ENCODE results near the gene TALDO1. TPM values are rescaled to one million over a fixed set of nuclear protein-coding genes. Genes with fewer than 3 reads are reported as not detected.

Gene TALDO1
- total RNA-seq, 1 experiment from 2014 or later = 173 TPM

DNA sequence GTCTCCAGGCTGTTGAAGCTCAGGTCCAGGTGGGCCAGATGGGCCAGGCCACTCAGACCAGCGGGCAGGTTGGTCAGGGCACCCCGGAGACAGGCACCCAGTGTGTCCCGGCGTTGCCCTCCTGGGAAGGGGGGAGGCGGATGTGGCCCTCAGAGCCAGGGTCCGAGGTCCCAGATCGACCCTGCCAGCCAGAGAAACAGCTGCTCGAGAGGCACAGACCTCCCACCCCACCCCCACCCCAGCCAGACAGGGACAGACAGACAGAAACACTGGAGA lies 56.1 kb downstream of the TALDO1 start:
- no peaks in the 10 kb centered on the region for H3K9me3 ChIP-seq (ENCODE audit: low read depth, low read length, poor library complexity, severe bottlenecking)
- no peaks in the 10 kb centered on the region for H3K4me1 ChIP-seq (ENCODE audit: insufficient read depth, low read length, poor library complexity, severe bottlenecking)
- intact Hi-C loops (cut with micrococcal nuclease; ENCODE audit: unreplicated experiment) = no loop called here
- peaks cover 13% of the 10 kb centered on the region for H3K36me3 ChIP-seq (ENCODE audit: insufficient read depth, low read length, poor library complexity, severe bottlenecking)
- no peak for DNase-seq (ENCODE audit: low spot score)
- H3K27ac ChIP-seq (ENCODE audit: low read depth, low read length, poor library complexity, severe bottlenecking) = no peak overlapping the region
- POLR2A ChIA-PET (ENCODE audit: low non-redundant PET) = no interaction called here
- H3K27me3 ChIP-seq (replicated peaks; ENCODE audit: insufficient read depth, low read depth, low read length, poor library complexity) = no peaks in the 10 kb centered on the region
- no peak overlapping the region for H3K4me3 ChIP-seq (ENCODE audit: low read depth, low read length, poor library complexity, severe bottlenecking)
- CTCF ChIA-PET = no interaction called here
- TF ChIP-seq, protein P1, sequence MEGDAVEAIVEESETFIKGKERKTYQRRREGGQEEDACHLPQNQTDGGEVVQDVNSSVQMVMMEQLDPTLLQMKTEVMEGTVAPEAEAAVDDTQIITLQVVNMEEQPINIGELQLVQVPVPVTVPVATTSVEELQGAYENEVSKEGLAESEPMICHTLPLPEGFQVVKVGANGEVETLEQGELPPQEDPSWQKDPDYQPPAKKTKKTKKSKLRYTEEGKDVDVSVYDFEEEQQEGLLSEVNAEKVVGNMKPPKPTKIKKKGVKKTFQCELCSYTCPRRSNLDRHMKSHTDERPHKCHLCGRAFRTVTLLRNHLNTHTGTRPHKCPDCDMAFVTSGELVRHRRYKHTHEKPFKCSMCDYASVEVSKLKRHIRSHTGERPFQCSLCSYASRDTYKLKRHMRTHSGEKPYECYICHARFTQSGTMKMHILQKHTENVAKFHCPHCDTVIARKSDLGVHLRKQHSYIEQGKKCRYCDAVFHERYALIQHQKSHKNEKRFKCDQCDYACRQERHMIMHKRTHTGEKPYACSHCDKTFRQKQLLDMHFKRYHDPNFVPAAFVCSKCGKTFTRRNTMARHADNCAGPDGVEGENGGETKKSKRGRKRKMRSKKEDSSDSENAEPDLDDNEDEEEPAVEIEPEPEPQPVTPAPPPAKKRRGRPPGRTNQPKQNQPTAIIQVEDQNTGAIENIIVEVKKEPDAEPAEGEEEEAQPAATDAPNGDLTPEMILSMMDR (conservative IDR thresholded peaks at IDR 0.05; ENCODE audit: low read depth, low read length) = no peak
- TF ChIP-seq EZH2 (IDR thresholded peaks at IDR 0.05; ENCODE audit: borderline replicate concordance, low read depth, low read length, poor library complexity, severe bottlenecking) = no peak
- BruUV-seq (replicated peaks) = no TSS peak

DNA sequence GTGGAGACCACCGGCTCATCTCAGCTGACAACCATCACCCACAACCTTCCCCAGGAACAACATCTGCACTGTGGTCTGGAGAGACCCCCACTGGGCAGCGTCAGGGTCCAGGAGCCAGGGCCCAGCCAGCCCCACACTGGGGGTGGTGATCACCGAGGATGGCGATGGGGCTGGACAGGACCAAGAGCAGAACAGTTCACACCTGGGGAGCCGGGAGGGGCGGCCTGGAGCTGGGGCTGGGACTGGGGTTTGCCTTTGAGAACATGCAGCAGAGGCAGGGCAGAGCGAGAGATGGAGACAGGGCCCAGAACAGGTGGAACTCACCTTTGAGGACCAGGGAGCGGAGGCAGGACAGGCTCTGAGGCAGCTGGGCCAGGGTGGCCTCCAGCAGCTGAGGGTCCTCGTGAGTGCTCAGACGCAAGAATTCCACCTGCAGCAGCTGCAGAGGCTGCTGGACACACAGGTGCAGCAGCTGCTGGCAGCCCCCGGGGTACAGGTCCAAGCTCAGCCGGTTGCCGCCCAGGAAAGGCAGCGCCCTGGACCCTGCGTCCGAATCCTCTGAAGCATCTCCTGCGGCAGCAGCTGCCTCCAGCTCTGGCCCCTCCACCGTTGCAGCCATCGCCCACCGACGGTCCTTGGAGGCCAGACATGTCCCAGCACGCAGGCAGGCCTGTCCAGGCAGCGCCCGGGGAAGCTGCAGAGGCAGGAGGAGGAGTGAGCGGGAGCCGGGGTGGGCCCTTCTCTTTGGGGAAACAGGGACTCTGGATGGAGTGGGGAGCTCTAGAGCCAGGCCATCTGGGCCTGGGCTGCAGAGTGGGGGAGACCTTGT lies 56.7 kb downstream of the TALDO1 start:
- no peaks in the 10 kb centered on the region for H3K4me1 ChIP-seq (ENCODE audit: insufficient read depth, low read length, poor library complexity, severe bottlenecking)
- CTCF ChIA-PET = no interaction called here
- TF ChIP-seq, protein P1 (conservative IDR thresholded peaks at IDR 0.05; ENCODE audit: low read depth, low read length) = no peak
- no peak for TF ChIP-seq EZH2 (IDR thresholded peaks at IDR 0.05; ENCODE audit: borderline replicate concordance, low read depth, low read length, poor library complexity, severe bottlenecking)
- no peaks in the 10 kb centered on the region for H3K9me3 ChIP-seq (ENCODE audit: low read depth, low read length, poor library complexity, severe bottlenecking)
- peaks cover 13% of the 10 kb centered on the region for H3K36me3 ChIP-seq (ENCODE audit: insufficient read depth, low read length, poor library complexity, severe bottlenecking)
- peak overlapping the region; percentile 86 for H3K27ac ChIP-seq (ENCODE audit: low read depth, low read length, poor library complexity, severe bottlenecking)
- intact Hi-C loops (cut with micrococcal nuclease; ENCODE audit: unreplicated experiment) = no loop called here
- no peaks in the 10 kb centered on the region for H3K27me3 ChIP-seq (replicated peaks; ENCODE audit: insufficient read depth, low read depth, low read length, poor library complexity)
- H3K4me3 ChIP-seq (ENCODE audit: low read depth, low read length, poor library complexity, severe bottlenecking) = peak overlapping the region; percentile 69
- BruUV-seq (replicated peaks) = no TSS peak
- DNase-seq (ENCODE audit: low spot score) = no peak
- POLR2A ChIA-PET (ENCODE audit: low non-redundant PET) = no interaction called here

DNA sequence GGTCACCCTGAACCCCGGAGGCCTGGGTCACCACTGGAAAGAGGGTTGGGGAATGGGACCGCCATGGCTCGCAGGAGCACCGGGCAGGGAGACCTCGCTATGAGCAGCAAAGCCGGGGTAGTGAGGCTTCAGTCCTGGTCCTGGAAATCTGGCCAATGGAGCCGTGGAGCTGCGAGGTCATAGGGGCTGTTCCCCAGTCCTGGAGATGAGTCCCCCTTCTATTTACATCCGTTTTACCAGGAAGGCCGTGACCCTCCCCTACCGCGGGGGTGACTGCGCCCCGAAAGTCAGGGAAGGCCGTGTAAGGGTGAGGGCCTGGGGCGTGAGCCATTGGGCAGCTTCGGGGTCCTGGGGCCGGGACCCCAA lies 57.3 kb downstream of the TALDO1 start:
- POLR2A ChIA-PET (ENCODE audit: low non-redundant PET) = no interaction called here
- no TSS peak for BruUV-seq (replicated peaks)
- intact Hi-C loops (cut with micrococcal nuclease; ENCODE audit: unreplicated experiment) = no loop called here
- TF ChIP-seq EZH2 (IDR thresholded peaks at IDR 0.05; ENCODE audit: borderline replicate concordance, low read depth, low read length, poor library complexity, severe bottlenecking) = no peak
- TF ChIP-seq, protein P1 (conservative IDR thresholded peaks at IDR 0.05; ENCODE audit: low read depth, low read length) = no peak
- CTCF ChIA-PET = no interaction called here
- H3K27me3 ChIP-seq (replicated peaks; ENCODE audit: insufficient read depth, low read depth, low read length, poor library complexity) = no peaks in the 10 kb centered on the region
- peaks cover 7% of the 10 kb centered on the region for H3K36me3 ChIP-seq (ENCODE audit: insufficient read depth, low read length, poor library complexity, severe bottlenecking)
- H3K4me3 ChIP-seq (ENCODE audit: low read depth, low read length, poor library complexity, severe bottlenecking) = peak overlapping the region; percentile 69
- peak overlapping the region; percentile 86 for H3K27ac ChIP-seq (ENCODE audit: low read depth, low read length, poor library complexity, severe bottlenecking)
- H3K4me1 ChIP-seq (ENCODE audit: insufficient read depth, low read length, poor library complexity, severe bottlenecking) = no peaks in the 10 kb centered on the region
- no peaks in the 10 kb centered on the region for H3K9me3 ChIP-seq (ENCODE audit: low read depth, low read length, poor library complexity, severe bottlenecking)
- no peak for DNase-seq (ENCODE audit: low spot score)
